HG02885 (cell line): ENCODE data around the gene SPOPL.

Source experiments
- ATAC-seq: cut with Tn5 transposase; IDR thresholded peaks from one replicate; pipeline ENCODE4 v1.9.1; 2021; ENCODE audit warnings: mild to moderate bottlenecking; ENCODE audit not compliant: unreplicated experiment, poor library complexity

SPOPL gene

GRCh38 chr2:138493334-138493733, 8.2 kb upstream of the SPOPL start:
- no peak for ATAC-seq

- ATAC-seq = no peak
These were observed 7.2 kb upstream of the SPOPL start for GRCh38 chr2:138494265-138494966.

GRCh38 chr2:138495384-138495783, 6.2 kb upstream of the SPOPL start:
- no peak for ATAC-seq

- no peak for ATAC-seq
These were observed 5.4 kb upstream of the SPOPL start for GRCh38 chr2:138496096-138496651.

- ATAC-seq = no peak
These were observed 4.3 kb upstream of the SPOPL start for GRCh38 chr2:138497294-138497693.

GRCh38 chr2:138499684-138500083, 1.9 kb upstream of the SPOPL start:
- ATAC-seq = no peak

GRCh38 chr2:138500592-138501424, 762 bp upstream of the SPOPL start:
- ATAC-seq = peak; percentile 2

- ATAC-seq = peak; percentile 0
These were observed 901 bp downstream of the SPOPL start for GRCh38 chr2:138502255-138503086.

- ATAC-seq = peak; percentile 20
These were observed 1.5 kb downstream of the SPOPL start for GRCh38 chr2:138503087-138503442.

- no peak for ATAC-seq
These were observed 2.1 kb downstream of the SPOPL start for GRCh38 chr2:138503652-138504051.

- no peak for ATAC-seq
These were observed 2.5 kb downstream of the SPOPL start for GRCh38 chr2:138504092-138504491.

GRCh38 chr2:138504546-138505235, 3.1 kb downstream of the SPOPL start:
- ATAC-seq = peak; percentile 41

GRCh38 chr2:138507267-138507666, 5.7 kb downstream of the SPOPL start:
- ATAC-seq = no peak

GRCh38 chr2:138510319-138510718, 8.7 kb downstream of the SPOPL start:
- no peak for ATAC-seq

- no peak for ATAC-seq
These were observed 11.1 kb downstream of the SPOPL start for GRCh38 chr2:138512672-138513071.

- ATAC-seq = no peak
These were observed 12.6 kb downstream of the SPOPL start for GRCh38 chr2:138514173-138514572.

GRCh38 chr2:138515092-138515491, 13.5 kb downstream of the SPOPL start:
- no peak for ATAC-seq

- ATAC-seq = no peak
These were observed 14.6 kb downstream of the SPOPL start for GRCh38 chr2:138516030-138516704.

- ATAC-seq = no peak
These were observed 17.3 kb downstream of the SPOPL start for GRCh38 chr2:138518860-138519259.
